ENCODE data around the gene PSMC3.

The PSMC3 gene

GRCh38 chr11:47411884-47412746 lies 14.1 kb downstream of the PSMC3 start:
- Histone ChIP-seq H3K36me3 (ENCODE audit: control insufficient read depth, insufficient read depth, low read length) (peaks cover 60% of the 10 kb centered on the region), H3K9me3 (ENCODE audit: control insufficient read depth, low read length) (no peaks in the 10 kb centered on the region), H3K4me1 (ENCODE audit: control insufficient read depth, insufficient read depth, low read length, poor library complexity, severe bottlenecking) (peaks cover 34% of the 10 kb centered on the region), H3K4me3 (ENCODE audit: extremely low read depth, insufficient read depth, low read length, poor library complexity, severe bottlenecking) (no peak overlapping the region), H3K27ac (ENCODE audit: low read depth, low read length, severe bottlenecking) (no peak overlapping the region)
- WGBS, 2 experiments (ENCODE audit: insufficient coverage in 2 of 2): 80 to 92% methylated on average over 12 of the region's 12 CpGs

GRCh38 chr11:47410370-47411264 lies 15.6 kb downstream of the PSMC3 start:
- peaks cover 54% of the 10 kb centered on the region for H3K36me3 ChIP-seq (ENCODE audit: control insufficient read depth, insufficient read depth, low read length)
- H3K9me3 ChIP-seq (ENCODE audit: control insufficient read depth, low read length): no peaks in the 10 kb centered on the region
- H3K4me3 ChIP-seq (ENCODE audit: extremely low read depth, insufficient read depth, low read length, poor library complexity, severe bottlenecking): no peak overlapping the region
- 89 to 94% methylated on average over 9 to 12 of the region's 12 CpGs for WGBS, 2 experiments (ENCODE audit: insufficient coverage in 2 of 2)
- no peak overlapping the region for H3K27ac ChIP-seq (ENCODE audit: low read depth, low read length, severe bottlenecking)
- peaks cover 27% of the 10 kb centered on the region for H3K4me1 ChIP-seq (ENCODE audit: control insufficient read depth, insufficient read depth, low read length, poor library complexity, severe bottlenecking)

- no peak overlapping the region for H3K27ac ChIP-seq (ENCODE audit: low read depth, low read length, severe bottlenecking)
- H3K36me3 ChIP-seq (ENCODE audit: control insufficient read depth, insufficient read depth, low read length): peaks cover 45% of the 10 kb centered on the region
- H3K4me3 ChIP-seq (ENCODE audit: extremely low read depth, insufficient read depth, low read length, poor library complexity, severe bottlenecking): peak overlapping the region; percentile 67
- peaks cover 24% of the 10 kb centered on the region for H3K4me1 ChIP-seq (ENCODE audit: control insufficient read depth, insufficient read depth, low read length, poor library complexity, severe bottlenecking)
- H3K9me3 ChIP-seq (ENCODE audit: control insufficient read depth, low read length): no peaks in the 10 kb centered on the region
- 93 to 95% methylated on average over 26 to 30 of the region's 31 CpGs for WGBS, 2 experiments (ENCODE audit: insufficient coverage in 2 of 2)
These were observed 16.5 kb downstream of the PSMC3 start for GRCh38 chr11:47409440-47410369.

- H3K4me3 ChIP-seq (ENCODE audit: extremely low read depth, insufficient read depth, low read length, poor library complexity, severe bottlenecking): peak overlapping the region; percentile 67
- peaks cover 36% of the 10 kb centered on the region for H3K36me3 ChIP-seq (ENCODE audit: control insufficient read depth, insufficient read depth, low read length)
- WGBS, 2 experiments (ENCODE audit: insufficient coverage in 2 of 2): 11 to 15% methylated on average over 41 to 50 of the region's 50 CpGs
- peaks cover 21% of the 10 kb centered on the region for H3K4me1 ChIP-seq (ENCODE audit: control insufficient read depth, insufficient read depth, low read length, poor library complexity, severe bottlenecking)
- peak overlapping the region; percentile 87 for H3K27ac ChIP-seq (ENCODE audit: low read depth, low read length, severe bottlenecking)
- no peaks in the 10 kb centered on the region for H3K9me3 ChIP-seq (ENCODE audit: control insufficient read depth, low read length)
These were observed 17.4 kb downstream of the PSMC3 start for GRCh38 chr11:47408598-47409439.

GRCh38 chr11:47407746-47408590 lies 18.3 kb downstream of the PSMC3 start, which contains the start of gene SLC39A13:
Gene SLC39A13 (plus strand): TSS chr11:47408590. CDS start chr11:47410095, 1,505 bp downstream.
- Histone ChIP-seq H3K4me1 (ENCODE audit: control insufficient read depth, insufficient read depth, low read length, poor library complexity, severe bottlenecking) (peaks cover 14% of the 10 kb centered on the region), H3K36me3 (ENCODE audit: control insufficient read depth, insufficient read depth, low read length) (peaks cover 29% of the 10 kb centered on the region), H3K9me3 (ENCODE audit: control insufficient read depth, low read length) (no peaks in the 10 kb centered on the region), H3K27ac (ENCODE audit: low read depth, low read length, severe bottlenecking) (peak within 1 kb of the TSS; percentile 89), H3K4me3 (ENCODE audit: extremely low read depth, insufficient read depth, low read length, poor library complexity, severe bottlenecking) (peak within 1 kb of the TSS; percentile 67)
- WGBS, 2 experiments (ENCODE audit: insufficient coverage in 2 of 2): 1 to 3% methylated on average over 49 to 52 of the region's 70 CpGs

- 75 to 80% methylated on average over 11 to 12 of the region's 12 CpGs for WGBS, 2 experiments (ENCODE audit: insufficient coverage in 2 of 2)
- Histone ChIP-seq H3K4me3 (ENCODE audit: extremely low read depth, insufficient read depth, low read length, poor library complexity, severe bottlenecking) (peak overlapping the region; percentile 58), H3K36me3 (ENCODE audit: control insufficient read depth, insufficient read depth, low read length) (peaks cover 22% of the 10 kb centered on the region), H3K27ac (ENCODE audit: low read depth, low read length, severe bottlenecking) (peak overlapping the region; percentile 89), H3K4me1 (ENCODE audit: control insufficient read depth, insufficient read depth, low read length, poor library complexity, severe bottlenecking) (peaks cover 14% of the 10 kb centered on the region), H3K9me3 (ENCODE audit: control insufficient read depth, low read length) (no peaks in the 10 kb centered on the region)
These were observed 19.1 kb downstream of the PSMC3 start for GRCh38 chr11:47406896-47407745.

- WGBS, 2 experiments (ENCODE audit: insufficient coverage in 2 of 2): 83 to 92% methylated on average over 1 to 2 of the region's 3 CpGs
- Histone ChIP-seq H3K4me3 (ENCODE audit: extremely low read depth, insufficient read depth, low read length, poor library complexity, severe bottlenecking) (no peak overlapping the region), H3K4me1 (ENCODE audit: control insufficient read depth, insufficient read depth, low read length, poor library complexity, severe bottlenecking) (peaks cover 16% of the 10 kb centered on the region), H3K27ac (ENCODE audit: low read depth, low read length, severe bottlenecking) (no peak overlapping the region), H3K36me3 (ENCODE audit: control insufficient read depth, insufficient read depth, low read length) (no peaks in the 10 kb centered on the region), H3K9me3 (ENCODE audit: control insufficient read depth, low read length) (no peaks in the 10 kb centered on the region)
These were observed 22.7 kb downstream of the PSMC3 start for GRCh38 chr11:47403571-47403970.

GRCh38 chr11:47403135-47403534 lies 23.1 kb downstream of the PSMC3 start:
- Histone ChIP-seq H3K36me3 (ENCODE audit: control insufficient read depth, insufficient read depth, low read length) (no peaks in the 10 kb centered on the region), H3K27ac (ENCODE audit: low read depth, low read length, severe bottlenecking) (no peak overlapping the region), H3K4me1 (ENCODE audit: control insufficient read depth, insufficient read depth, low read length, poor library complexity, severe bottlenecking) (peaks cover 16% of the 10 kb centered on the region), H3K4me3 (ENCODE audit: extremely low read depth, insufficient read depth, low read length, poor library complexity, severe bottlenecking) (no peak overlapping the region), H3K9me3 (ENCODE audit: control insufficient read depth, low read length) (no peaks in the 10 kb centered on the region)
- WGBS, 2 experiments (ENCODE audit: insufficient coverage in 2 of 2): 77 to 78% methylated on average over 4 of the region's 4 CpGs

Measured in mesodermal cell (in vitro differentiated cells).